ENCODE measurements around the gene LRGUK. TPM values are rescaled to one million over a fixed set of nuclear protein-coding genes. Genes with fewer than 3 reads are reported as not detected.

The LRGUK gene
- total and polyA plus RNA-seq, 2 of the 8 experiments (the other 6 are each of a cell fraction or from before 2014, with no cell fraction given), result 1.5 to 3.6 TPM

GRCh38 chr7:134210227-134210626 is 83.1 kb downstream of the LRGUK start:
- no peak overlapping the region for H2BK20ac ChIP-seq (ENCODE audit: low read length)
- no peak overlapping the region for H3K4me3 ChIP-seq (ENCODE audit: extremely low read depth in 1 of 4, insufficient read depth in 2 of 4, low read depth in 3 of 4, low read length in 4 of 4)
- H4K20me1 ChIP-seq (replicated peaks in 1 of 2; ENCODE audit: control insufficient read depth in 1 of 2, insufficient read depth in 2 of 2, low read length in 2 of 2), result no peaks in the 10 kb centered on the region
- peaks cover 2% of the 10 kb centered on the region; the same call in 1 of the 2 replicates for H3K79me1 ChIP-seq (ENCODE audit: low read depth, low read length)
- H3K27ac ChIP-seq (ENCODE audit: low read depth, low read length), result no peak overlapping the region
- no peak overlapping the region for H3K23ac ChIP-seq (ENCODE audit: insufficient read length)
- no peak overlapping the region for H2AFZ ChIP-seq (ENCODE audit: low read length)
- no peak overlapping the region for H2AK5ac ChIP-seq (ENCODE audit: low read depth, low read length)
- H3K36me3 ChIP-seq (ENCODE audit: control insufficient read depth in 2 of 4, insufficient read depth in 4 of 4, low read length in 3 of 4), result no peaks in the 10 kb centered on the region
- TF ChIP-seq NANOG (IDR thresholded peaks at IDR 0.05; ENCODE audit: insufficient read depth, low read depth, low read length, poor library complexity, severe bottlenecking), result no peak
- TF ChIP-seq CREB1 (IDR thresholded peaks at IDR 0.05), result no peak
- TF ChIP-seq EZH2 (IDR thresholded peaks at IDR 0.05; ENCODE audit: low read depth, low read length, severe bottlenecking), result no peak
- H3K4me2 ChIP-seq (ENCODE audit: insufficient read depth in 1 of 2, low read depth in 2 of 2, low read length in 2 of 2), result no peak overlapping the region
- H3K9me3 ChIP-seq (ENCODE audit: insufficient read depth in 2 of 2, low read depth in 1 of 2, low read length in 1 of 2), result no peaks in the 10 kb centered on the region
- no peak overlapping the region for H3K4ac ChIP-seq (replicated peaks; ENCODE audit: insufficient read length, low read depth, low read length)
- ChIA-PET CTCF (ENCODE audit: partially characterized antibody) (interaction anchor here (1.6 kb wide), 1 partner anchor 13 kb away, joined by 4 read pairs; no protein-coding TSS in a partner anchor), POLR2A (ENCODE audit: partially characterized antibody) (no interaction called here)
- no peaks in the 10 kb centered on the region for H3K4me1 ChIP-seq (replicated peaks in 1 of 4; ENCODE audit: control insufficient read depth in 3 of 4, insufficient read depth in 4 of 4, low read length in 3 of 4)
- H4K91ac ChIP-seq (replicated peaks; ENCODE audit: insufficient read length, low read length), result no peak overlapping the region
- FAIRE-seq (no peak), DNase-seq (ENCODE audit: low read depth in 1 of 2, low spot score in 2 of 2) (no peak)
- H2BK5ac ChIP-seq (ENCODE audit: low read depth, low read length), result no peak overlapping the region
- H3K9ac ChIP-seq (replicated peaks in 1 of 4; ENCODE audit: extremely low read depth in 1 of 4, low read depth in 3 of 4, low read length in 3 of 4), result no peak overlapping the region
- no peak overlapping the region for H3K14ac ChIP-seq (ENCODE audit: insufficient read length)
- H3K23me2 ChIP-seq (ENCODE audit: low read depth, low read length), result no peaks in the 10 kb centered on the region; the same call in 1 of the 2 replicates
- no peak overlapping the region for H3K18ac ChIP-seq (ENCODE audit: extremely low read depth, low read length)
- no peaks in the 10 kb centered on the region for H3K27me3 ChIP-seq (replicated peaks in 1 of 4; ENCODE audit: control insufficient read depth in 3 of 4, extremely low read depth in 1 of 4, insufficient read depth in 3 of 4, low read length in 3 of 4)
- H2BK120ac ChIP-seq (replicated peaks; ENCODE audit: low read depth, low read length), result no peak overlapping the region
- no peak overlapping the region for H3K56ac ChIP-seq (replicated peaks; ENCODE audit: insufficient read length, low read depth, low read length)
- no peak overlapping the region for H4K8ac ChIP-seq (ENCODE audit: extremely low read depth, insufficient read depth, low read length)
- no peak overlapping the region for H2BK15ac ChIP-seq (ENCODE audit: low read length)
- H4K5ac ChIP-seq (ENCODE audit: insufficient read length, low read depth, low read length), result no peak overlapping the region
- no peaks in the 10 kb centered on the region for H3K79me2 ChIP-seq (ENCODE audit: control insufficient read depth in 1 of 2, insufficient read depth in 2 of 2, low read length in 2 of 2)
- 91% methylated on average over 8 of the region's 8 CpGs; no CpG with 5 or more reads in 1 of the 2 experiments for WGBS, 2 experiments (ENCODE audit: extremely low coverage in 1 of 2, insufficient coverage in 1 of 2, insufficient read length in 1 of 2, insufficient replicate concordance in 2 of 2, low coverage in 1 of 2, low lambda C conversion rate in 2 of 2, missing lambda C conversion rate in 1 of 2)
- H2BK12ac ChIP-seq (ENCODE audit: low read depth, low read length), result no peak overlapping the region
